PFSK-1 (cell line): ENCODE results near the gene CTCF.

Source experiments
- FOXP2 ChIP-seq: optimal IDR thresholded peaks from 2 replicates; pipeline ENCODE3; 2011; ENCODE audit warnings: borderline replicate concordance, control low read depth, inconsistent platforms; ENCODE audit not compliant: insufficient read depth; ENCODE audit errors: extremely low read length, extremely low read depth
- POLR2AphosphoS5 ChIP-seq: IDR thresholded peaks from 2 replicates; pipeline ENCODE4 v1.6.1; 2012; ENCODE audit warnings: low read depth, mild to moderate bottlenecking, control low read depth, low read length, moderate library complexity
- REST ChIP-seq, 2 experiments: IDR thresholded peaks; 2 replicates each; pipeline versions ENCODE4 v1.6.1 to v1.8.0; 2011 to 2012; ENCODE audit warnings: low read depth in 2 of 2, low read length in 2 of 2, control low read depth in 1 of 2, inconsistent platforms in 1 of 2, mild to moderate bottlenecking in 1 of 2, moderate library complexity in 1 of 2; ENCODE audit not compliant: insufficient read depth in 1 of 2
- SIN3A ChIP-seq: IDR thresholded peaks from 2 replicates; pipeline ENCODE4 v1.6.1; 2012; ENCODE audit warnings: mild to moderate bottlenecking, low read length, moderate library complexity, borderline replicate concordance; ENCODE audit not compliant: insufficient read depth
- TAF1 ChIP-seq: IDR thresholded peaks from 2 replicates; pipeline ENCODE4 v1.6.1; 2012; ENCODE audit warnings: low read length, control low read depth, borderline replicate concordance; ENCODE audit not compliant: insufficient read depth

DNA sequence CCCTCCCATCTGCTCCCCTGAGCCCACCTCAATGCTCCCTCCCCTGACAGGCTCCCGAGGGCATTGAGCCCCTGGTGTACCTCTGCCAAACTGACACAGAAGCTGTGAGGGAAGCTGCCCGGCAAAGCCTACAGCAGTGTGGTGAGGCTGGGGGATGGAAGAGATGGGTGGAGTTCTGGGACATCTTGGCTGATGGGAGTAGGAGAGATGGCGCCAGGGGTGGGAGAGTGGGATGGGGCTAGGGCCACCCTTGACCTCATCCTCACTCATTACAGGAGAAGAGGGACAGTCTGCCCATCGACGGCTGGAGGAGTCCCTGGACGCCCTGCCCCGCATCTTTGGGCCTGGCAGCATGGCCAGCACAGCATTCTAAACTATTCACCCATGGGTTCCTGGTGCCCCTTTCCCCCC is 16.2 kb upstream of the CTCF start:
- no peak for TF ChIP-seq POLR2AphosphoS5
- no peak for TF ChIP-seq TAF1
- no peak for TF ChIP-seq FOXP2
- TF ChIP-seq REST (IDR thresholded peaks at IDR 0.05; ENCODE audit: insufficient read depth in 1 of 2, low read depth in 2 of 2, low read length in 2 of 2): no peak
- no peak for TF ChIP-seq SIN3A
